ENCODE measurements around the gene TNS1.

GRCh38 chr2:217980591-217980990, 22.2 kb downstream of the TNS1 start:
- TF ChIP-seq CTCF (IDR thresholded peaks at IDR 0.05; ENCODE audit: poor library complexity): no peak
- no peak for TF ChIP-seq EZH2phosphoT487 (IDR thresholded peaks at IDR 0.05; ENCODE audit: low read depth, severe bottlenecking, unreplicated experiment)

Measured in hepatocyte (in vitro differentiated cells).